ENCODE results near the gene SRSF9.
"Not testable (repeated sequence)": the region's sequence is repeated elsewhere in the genome, so short reads cannot be mapped to it uniquely, and the experiment has no call there.

Gene SRSF9

DNA sequence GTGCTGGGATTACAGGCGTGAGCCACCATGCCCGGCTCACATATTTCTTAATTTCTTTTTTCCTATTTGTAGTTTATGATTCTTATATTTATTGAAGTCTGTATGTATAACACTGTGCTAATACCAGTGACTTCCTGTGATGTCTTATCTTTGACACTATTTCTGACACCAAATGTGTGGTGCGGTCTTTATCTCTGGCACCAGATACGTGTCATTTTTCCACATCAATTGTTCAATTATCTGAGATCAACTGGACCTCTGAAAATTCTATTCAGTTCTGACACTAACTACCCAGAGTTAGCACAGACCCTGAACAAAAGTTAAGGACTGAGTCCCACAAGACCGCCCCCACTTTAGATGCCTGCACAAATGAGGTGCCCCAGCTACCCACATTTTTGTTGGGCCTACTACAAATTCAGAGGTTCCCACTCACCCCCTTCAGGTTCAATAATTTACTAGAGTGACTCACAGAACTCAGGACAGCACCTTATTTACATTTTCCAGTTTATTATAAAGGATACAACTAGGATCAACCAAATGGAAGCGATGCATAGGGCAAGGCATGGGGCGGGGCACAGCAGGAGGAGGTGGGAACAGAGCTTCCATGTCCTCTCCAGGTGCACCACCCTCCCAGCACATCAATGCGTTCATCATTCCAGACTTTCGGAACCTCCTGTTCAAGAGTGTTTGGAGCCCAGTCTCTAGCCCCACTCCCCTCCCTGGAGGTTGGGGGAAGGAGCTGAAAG is 11.6 kb upstream of the SRSF9 start:
- no peak for DNase-seq

DNA sequence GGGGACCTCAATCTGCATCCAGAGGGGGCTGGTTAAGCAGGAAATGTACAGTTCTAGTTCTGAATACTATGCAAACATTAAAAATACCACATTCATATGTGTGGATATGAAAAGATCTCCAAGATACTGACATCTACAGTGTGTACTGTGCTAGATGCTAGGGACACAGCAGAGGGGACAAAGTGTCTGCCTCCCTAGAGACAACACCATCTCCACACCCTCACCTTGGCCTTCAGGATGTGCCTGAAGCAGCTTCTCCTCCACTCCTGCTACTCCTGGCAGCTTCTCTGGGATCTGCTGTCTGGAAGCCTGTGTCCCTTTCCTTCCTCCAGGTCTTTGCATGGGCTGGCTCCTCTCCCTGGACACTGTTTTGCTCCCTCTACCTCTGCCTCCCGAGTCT is 10.7 kb upstream of the SRSF9 start:
- no peak for DNase-seq

DNA sequence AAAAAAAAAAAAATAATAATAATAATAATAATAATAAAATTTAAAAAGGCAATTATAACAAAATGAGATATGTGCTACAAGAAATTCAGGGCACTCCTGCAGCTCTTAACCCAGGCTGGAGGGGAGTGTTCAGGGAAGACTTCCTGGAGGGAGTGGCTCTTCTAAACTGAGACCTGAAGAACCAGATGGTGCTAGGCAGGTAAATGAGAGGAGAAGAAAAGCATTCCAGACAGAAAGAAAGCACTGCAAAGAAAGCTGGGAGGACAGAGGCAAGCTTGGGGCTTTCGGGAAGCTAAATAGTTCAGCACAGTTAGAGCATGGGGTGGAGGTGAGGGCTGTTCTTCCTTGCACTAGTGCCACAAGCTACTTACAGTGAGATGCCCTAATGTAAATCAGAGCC is 9.9 kb upstream of the SRSF9 start:
- no peak for DNase-seq

DNA sequence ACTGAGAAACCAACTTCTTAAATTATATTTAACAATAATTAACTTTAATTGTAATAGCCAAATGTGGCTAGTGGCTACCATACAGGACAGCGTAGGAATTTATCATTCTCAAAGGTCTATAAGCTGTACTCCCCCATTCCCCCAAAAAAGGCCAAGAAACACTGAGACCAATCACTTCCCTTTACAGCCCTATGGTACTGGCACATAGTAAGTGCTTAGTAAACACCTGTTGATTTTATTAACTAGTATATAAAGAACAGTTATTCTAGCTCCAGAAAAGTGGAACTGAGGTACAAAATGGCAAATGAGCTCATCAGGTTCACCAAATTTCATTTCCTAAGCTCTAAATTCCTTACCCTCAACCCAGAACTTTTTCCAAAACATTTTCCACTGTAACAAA is 6.1 kb upstream of the SRSF9 start:
- DNase-seq, result no peak

DNA sequence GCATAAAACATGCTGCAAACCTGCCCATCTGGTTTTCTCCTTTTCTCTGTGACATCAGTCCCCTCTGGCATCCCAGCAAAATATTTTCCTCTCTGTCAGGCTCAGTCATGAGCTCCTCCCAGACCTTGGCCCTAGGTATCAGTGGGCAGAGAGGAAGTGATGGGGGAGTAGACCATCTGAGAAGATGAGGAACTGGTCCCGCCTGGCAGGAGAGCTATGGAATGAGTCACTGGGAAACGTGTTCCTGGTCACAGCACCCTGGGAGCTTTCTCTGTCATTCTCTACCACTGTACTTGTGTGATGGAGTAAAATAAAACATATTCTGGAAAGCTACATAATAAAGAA is 5.0 kb upstream of the SRSF9 start:
- no peak for DNase-seq

DNA sequence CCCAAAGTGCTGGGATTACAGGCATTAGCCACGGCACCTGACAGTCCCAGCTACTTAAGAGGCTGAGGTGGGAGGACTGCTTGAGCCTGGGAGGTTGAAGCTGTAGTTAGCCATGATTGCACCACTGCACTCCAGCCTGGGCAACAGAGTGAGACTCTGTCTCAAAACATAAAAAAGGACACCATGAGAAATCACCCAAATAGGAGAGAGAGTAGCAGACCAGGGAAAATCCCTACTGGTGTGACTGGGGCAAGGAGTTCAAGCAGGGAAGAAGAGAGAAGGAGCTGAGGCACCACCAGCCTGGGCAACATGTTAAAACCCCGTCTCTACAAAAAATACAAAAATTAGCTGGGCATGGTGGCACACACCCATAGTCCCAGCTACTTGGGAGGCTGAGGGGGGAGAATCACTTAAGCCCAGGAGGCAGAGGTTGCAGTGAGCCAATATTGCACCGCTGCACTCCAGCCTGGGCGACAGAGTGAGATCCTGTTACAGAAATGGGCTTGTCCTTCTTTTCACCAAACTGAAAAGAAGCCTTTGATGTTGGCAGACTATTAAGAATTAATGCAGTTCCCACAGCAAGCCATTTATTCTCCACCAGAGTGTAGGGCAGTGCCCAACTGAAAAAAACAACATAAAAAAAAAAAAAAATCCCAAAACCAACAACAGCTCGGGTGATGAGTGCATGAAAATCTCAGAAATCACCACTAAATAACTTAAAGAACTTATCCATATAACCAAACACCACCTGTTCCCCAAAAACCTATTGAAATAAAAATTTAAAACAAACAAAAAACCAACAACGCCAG is 4.5 kb upstream of the SRSF9 start:
- no peak for DNase-seq

DNA sequence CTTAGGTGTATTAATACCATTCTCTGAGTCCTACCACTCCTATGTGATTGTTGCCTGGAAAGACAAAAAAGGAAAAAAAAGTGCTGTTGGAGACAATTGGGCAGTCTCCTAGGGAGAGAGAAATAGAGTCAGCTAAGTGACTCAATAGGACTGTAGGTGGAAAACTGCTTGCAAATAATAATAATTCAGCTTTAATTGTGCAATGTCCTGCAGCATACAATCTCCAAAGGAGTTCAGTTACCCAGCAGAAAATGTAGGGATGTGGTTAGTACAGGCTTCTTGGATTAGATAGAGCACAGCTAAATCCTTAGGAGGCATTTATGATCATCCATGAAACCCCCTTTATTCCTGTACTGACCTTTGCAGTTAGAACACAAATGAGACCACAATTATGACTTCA is 3.0 kb upstream of the SRSF9 start:
- no peak for DNase-seq

DNA sequence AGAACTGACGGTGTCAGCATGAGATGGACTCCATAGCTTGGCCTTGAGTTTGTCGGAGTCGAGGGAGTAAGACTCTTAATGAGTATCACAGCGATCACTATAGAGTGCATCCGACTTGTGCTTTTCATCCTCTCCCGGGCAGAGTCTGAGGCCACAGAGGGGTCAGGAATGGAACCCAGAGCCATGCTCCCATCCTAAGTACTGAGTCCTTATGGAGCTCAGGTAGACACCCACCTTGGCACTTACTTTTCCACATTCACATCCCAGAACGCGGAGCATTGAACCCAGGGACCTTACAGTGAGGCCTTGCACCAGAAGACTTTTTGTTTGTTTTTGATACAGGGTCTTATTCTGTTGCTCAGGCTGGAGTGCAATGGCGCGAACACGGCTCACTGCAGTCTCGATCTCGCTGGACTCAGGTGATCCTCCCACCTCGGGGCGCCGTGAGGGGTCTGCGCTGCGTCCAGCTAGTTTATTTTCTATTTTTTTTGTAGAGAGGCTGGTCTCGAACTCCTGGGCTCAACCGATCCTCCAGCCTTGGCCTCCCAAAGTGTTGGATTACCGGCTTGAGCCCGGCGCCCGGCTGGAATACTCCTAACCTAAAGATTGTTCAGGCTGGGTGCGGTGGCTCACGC is 719 bp upstream of the SRSF9 start:
- DNase-seq, result no peak

DNA sequence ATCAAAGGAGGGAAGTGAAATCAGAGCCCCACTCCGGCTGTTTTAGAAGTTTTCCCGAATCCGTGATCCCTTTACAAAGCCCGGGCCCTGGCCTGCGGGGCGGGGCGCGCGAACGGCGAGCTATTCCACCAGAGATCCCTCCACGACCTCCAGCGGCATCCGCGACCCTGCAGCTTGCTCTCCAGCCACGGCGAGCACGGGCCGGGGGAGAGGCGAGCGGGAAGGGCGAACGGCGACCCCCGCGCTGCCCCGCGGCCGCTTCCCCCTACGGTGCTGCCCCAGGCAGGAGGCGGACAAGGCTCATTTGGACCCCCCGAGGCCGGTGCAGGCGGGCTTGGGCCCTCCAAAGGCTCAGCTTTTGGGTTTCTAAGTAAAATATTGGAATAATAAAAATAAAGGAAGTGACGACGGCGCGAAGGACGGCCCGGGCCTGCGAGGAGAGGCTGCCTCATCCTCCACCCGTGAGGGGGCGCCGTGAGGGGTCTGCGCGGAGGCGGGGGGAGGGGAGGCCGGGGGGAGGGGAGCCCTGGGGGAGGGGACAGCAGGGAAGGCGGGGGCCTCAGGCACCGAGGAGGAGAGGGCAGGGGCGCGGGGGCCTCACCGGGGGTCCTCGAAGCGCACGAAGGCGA is 613 bp downstream of the SRSF9 start:
- no peak for DNase-seq

DNA sequence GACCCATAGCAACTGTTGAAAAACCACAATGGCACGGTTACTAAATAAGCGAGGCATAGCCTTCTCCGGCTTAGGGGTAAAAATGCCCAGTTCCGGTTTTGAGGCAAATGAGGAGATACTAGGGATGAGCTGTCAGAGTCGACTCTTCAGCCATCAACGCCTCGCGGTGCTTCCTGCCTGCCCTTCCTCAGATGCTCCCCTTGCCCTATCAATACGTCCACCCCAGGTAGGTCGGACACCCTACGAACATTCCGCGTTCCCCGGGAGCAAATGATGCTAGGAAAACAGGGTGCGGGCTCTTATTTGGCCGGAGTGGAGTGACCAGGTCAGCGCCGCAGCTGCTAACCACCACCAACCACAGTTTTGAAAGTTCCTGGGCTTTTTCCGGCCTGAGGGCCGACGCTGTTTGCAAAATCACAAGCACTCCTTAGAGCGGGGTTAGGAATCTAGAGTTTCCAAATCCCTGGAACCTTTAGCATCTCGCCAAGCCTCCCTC is 1.2 kb downstream of the SRSF9 start:
- no peak for DNase-seq

DNA sequence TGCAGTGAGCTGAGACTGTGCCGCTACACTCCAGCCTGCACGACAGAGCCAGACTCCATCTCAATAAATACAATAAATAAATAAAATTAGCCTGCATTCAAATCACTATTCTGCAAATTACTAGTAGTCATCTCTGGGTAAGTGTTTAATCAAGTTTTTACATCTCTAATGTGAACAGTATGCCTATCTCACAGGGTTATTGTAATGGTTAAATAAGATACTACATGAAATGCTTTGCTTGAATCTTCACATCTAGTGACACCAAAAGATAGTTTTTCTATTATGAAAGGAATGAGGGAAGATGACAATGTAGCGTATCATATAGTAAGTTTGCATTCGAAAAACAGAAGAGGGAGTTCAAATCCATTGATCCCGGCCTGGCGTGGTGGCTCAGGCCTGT is 2.1 kb downstream of the SRSF9 start:
- no peak for DNase-seq

DNA sequence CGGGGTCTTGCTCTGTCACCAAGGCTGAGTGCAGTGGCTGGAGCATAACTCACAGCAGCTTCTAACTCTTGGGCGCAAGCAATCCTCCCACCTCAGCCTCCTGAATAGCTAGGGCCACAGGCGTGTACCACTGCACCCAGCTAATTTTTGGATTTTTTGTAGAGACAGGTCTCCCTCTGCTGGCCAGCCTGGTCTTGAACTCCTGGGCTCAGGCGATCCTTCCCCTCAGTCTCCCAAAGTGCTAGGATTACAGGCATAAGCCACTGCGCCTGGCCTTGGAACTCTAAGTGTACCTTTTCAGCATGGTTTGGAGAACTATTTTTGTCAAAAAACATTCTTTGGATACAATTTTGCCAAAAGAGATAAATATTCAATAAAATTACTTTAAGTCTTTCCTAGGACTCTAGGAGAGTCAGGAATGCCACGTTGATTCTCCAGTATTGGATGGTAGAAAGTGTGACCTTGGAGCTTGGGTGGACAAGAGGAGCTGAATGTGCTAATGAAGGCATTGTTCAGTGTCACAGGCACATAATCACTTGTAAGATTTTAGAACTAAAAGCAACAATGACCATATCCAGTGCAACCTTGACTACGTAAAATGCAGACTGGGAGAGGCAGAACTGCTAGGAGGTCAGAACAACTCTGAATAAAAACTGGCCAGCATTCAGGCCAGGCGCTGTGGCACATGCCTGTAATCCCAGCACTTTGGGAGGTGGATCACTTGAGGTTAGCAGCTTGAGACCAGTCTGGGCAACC is 2.8 kb downstream of the SRSF9 start:
- DNase-seq, result peak; percentile 31

DNA sequence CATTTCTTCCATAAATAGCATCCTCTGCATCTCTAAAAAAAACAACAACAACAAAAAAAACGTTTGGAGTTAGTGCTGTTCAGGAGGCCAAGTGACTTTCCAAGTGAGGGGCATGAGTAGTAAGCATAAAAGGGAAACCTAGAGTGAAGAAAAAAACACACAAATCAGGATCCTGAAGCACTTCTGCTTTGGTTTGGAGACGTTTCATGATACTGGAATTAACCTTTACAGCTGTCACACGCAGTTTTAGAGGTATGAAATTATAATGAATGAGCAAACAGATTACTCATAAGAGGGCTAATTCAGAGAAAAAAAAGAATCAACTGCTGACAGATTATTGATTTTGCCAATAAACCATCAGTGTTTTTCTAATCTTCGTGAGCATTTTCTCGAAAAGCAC is 3.8 kb downstream of the SRSF9 start:
- no peak for DNase-seq

DNA sequence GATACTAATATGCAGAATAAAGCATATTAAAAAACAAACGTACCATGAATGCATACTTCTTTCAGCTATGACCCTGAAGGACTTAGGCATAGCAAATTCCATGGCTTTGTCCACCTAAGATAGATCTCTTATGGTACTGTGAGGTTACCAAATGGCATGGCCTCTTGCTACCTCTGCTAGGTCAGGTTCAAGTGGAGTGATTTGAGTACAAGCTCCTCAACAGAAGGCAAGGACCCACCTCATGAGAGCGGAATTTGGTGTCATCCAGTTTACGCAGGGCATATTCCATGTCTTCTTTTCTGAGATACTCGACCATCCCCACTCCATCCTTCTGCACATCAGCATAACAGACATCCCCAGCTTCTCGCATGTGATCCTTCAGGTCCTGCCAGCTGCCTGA is 5.8 kb downstream of the SRSF9 start:
- DNase-seq, result no peak

DNA sequence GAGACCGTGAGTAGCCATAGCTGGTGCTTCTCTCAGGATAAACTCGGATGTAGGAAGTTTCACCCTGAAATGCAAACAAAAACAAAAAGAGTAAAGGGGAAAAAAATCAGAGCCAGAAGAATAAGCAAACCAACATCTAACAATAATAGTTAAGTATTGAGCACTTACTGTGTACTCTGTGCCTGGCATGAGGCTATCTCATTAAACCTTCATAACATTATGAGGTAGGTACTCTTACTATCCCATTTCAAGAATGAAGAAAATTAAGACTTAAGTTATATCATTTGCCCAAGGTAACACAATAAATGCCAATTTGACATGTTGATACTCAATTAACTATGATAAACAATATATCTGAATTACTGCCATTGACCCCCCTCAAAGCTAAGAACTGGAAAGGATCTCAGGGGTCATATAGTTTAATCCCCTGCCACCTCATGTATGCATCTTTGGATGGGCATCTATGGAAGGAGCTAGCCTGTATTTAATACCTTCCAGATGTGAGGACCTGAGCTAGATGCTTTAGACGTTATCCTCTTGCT is 7.4 kb downstream of the SRSF9 start:
- DNase-seq, result no peak

DNA sequence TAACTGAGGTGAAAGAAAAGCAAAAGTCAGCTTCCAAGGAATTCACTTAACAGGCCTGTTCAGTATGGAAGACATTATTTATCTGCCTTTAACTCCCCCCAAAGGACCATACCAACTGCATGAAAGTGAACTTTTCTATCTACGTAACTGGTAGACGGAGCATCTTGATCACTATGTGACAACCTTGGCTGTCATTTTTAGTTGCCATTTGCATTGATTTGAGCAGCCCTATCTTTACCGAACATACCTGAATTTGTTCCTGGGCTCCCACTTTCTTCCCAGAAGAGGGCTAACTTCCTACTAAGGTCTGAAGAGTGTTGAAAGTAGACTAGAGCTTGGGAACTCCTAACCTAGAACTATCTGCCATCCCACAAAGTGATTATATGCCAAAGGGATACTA is 9.4 kb downstream of the SRSF9 start:
- DNase-seq, result no peak

DNA sequence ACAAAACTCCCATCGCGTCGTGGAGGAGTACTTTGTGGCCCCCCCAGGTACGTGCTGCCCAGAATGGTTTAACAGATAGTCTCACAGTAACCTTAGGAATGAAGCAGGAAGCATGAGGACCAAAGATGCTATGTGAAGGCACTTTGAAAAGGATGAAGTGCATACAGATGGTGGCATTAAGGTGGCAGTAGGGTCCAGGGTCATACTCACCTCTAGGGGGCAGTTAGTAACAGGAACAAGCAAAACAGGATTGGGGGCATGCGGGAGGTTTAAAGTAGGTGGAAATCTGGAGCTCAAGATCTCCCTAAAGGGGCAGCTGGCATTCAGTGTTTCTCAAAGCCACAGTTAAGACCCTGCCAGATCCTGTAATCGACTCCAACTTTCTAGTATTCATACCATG is 12.4 kb downstream of the SRSF9 start:
- DNase-seq, result no peak

DNA sequence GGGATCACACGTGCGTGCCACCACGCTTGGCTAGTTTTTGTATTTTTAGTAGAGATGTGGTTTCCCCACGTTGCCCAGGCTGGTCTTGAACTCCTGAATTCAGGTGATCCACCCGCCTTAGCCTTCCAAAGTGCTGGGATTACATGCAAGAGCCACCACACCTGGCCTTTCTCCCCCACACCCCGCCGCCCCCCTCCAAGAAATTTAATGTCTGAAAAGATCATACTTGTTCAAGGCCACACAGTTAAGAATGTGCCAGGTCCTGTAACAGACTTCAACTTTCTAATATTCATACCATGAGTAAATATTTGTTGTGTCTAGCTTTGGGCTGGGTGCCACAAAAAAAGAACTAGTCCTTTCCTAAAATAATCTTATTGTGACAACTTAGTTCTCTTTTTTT is 14.2 kb downstream of the SRSF9 start:
- DNase-seq, result no peak

DNA sequence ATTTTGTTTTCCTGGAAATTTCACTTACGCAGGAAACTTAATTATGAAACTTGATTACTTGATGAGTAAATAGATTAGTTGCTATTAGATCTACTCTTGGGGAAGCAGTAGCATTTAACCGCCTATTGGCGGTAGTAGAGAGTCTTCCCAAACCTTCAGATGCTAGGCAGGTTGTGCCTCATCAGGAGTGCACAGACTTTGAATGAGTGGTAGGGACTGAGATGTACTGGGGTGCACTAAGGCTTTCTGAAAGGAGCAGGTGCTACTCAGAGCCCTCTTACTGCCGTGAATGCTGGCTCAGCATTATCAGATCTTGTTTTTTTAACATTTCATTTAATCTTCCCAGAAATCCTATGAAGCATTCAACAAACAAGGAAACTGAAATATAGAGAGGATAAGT is 15.6 kb downstream of the SRSF9 start:
- no peak for DNase-seq

DNA sequence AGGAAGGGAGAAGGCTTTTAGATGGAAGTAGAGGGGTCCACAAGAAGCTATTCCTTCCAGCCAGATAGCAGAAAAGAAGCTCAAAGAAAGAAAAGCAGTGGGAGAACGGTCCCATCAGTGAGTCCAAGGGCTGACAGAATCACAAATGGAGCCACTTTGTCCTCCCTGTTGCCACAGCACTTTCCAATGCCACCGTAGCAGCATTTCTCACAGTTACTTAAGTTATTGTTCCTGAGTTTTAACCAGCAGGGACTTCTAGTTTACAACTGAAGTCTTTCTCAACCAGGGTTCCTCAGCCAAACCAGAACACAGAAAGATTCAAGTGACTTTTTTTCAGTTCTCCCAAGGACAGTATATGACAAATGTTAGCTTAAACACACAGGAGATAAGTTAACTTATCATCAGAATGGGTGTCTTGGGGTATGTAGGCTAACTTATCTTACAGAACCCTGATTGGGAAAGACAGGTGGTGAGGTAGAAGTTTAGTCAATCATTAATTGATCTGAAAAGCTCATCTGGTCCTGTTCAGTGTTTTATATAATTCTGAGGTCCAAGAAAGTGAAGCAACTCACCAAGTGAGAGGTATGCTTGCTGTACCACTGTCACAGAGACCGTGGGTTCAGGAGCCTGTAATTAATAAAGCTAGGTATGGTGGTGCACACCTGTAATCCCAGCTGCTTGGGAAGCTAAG is 16.3 kb downstream of the SRSF9 start:
- no peak for DNase-seq

DNA sequence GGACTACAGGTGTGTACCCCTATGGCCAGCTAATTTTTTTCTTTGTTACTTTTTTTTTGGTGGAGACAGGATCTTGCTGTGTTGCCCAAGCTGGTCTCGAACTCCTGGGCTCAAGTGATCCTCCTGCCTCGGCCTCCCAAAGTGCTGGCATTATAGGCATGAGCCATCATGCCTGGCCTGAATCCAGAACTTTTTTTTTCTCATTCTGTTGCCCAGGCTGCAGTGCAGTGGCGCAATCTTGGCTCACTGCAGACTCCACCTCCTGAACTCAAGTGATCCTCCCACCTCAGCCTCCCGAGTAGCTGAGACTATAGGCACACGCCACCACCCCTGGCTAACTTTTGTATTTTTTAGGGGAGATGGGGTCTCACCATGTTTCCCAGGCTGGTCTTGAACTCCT is 17.0 kb downstream of the SRSF9 start:
- not testable (repeated sequence) for DNase-seq

DNA sequence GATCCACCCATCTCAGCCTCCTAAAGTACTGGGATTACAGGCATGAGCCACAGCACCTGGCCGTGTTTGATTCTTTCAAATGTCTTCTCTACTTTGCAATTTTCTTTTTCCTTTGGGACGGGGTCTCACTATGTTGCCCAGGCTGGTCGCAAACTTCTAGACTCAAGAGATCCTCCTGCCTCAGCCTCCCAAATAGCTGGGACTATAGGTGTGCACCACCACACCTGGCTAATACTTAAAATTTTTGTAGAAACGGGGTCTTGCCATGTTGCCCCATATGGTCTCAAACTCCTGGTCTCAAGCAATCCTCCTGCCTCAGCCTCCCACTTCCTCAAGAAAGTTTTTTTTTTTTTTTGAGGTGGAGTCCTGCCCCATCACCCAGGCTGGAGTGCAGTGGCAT is 21.6 kb downstream of the SRSF9 start:
- no peak for DNase-seq

All from activated CD4-positive, alpha-beta T cell treated with anti-CD3 and anti-CD28 coated beads for 1 hour (primary cell).